22Rv1 (cell line): ENCODE measurements around the gene CLEC9A.

Source experiments
- ZFX ChIP-seq: fragments of 450-650 bp; IDR thresholded peaks from 2 replicates; pipeline ENCODE4 v1.6.1; 2017; ENCODE audit warnings: antibody characterized with exemption, borderline replicate concordance
- TF ChIP-seq, protein P1 (sequence below): fragments of 450-650 bp; IDR thresholded peaks from 2 replicates; pipeline ENCODE4 v1.5.1; 2017; ENCODE audit warnings: mild to moderate bottlenecking

GRCh38 chr12:10095971-10096370 is 65.5 kb downstream of the CLEC9A start:
- TF ChIP-seq, protein P1, sequence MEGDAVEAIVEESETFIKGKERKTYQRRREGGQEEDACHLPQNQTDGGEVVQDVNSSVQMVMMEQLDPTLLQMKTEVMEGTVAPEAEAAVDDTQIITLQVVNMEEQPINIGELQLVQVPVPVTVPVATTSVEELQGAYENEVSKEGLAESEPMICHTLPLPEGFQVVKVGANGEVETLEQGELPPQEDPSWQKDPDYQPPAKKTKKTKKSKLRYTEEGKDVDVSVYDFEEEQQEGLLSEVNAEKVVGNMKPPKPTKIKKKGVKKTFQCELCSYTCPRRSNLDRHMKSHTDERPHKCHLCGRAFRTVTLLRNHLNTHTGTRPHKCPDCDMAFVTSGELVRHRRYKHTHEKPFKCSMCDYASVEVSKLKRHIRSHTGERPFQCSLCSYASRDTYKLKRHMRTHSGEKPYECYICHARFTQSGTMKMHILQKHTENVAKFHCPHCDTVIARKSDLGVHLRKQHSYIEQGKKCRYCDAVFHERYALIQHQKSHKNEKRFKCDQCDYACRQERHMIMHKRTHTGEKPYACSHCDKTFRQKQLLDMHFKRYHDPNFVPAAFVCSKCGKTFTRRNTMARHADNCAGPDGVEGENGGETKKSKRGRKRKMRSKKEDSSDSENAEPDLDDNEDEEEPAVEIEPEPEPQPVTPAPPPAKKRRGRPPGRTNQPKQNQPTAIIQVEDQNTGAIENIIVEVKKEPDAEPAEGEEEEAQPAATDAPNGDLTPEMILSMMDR: no peak
- no peak for TF ChIP-seq ZFX
